ENCODE measurements around the gene TMED4.
A peak's percentile ranks its signal among the peaks of the same experiment; 100 is the strongest.

The TMED4 gene

GRCh38 chr7:44587843-44588711 lies 6.0 kb upstream of the TMED4 start:
- H3K4me3 ChIP-seq (ENCODE audit: insufficient read depth, low read depth, low read length, poor library complexity, severe bottlenecking) = no peak overlapping the region

DNA sequence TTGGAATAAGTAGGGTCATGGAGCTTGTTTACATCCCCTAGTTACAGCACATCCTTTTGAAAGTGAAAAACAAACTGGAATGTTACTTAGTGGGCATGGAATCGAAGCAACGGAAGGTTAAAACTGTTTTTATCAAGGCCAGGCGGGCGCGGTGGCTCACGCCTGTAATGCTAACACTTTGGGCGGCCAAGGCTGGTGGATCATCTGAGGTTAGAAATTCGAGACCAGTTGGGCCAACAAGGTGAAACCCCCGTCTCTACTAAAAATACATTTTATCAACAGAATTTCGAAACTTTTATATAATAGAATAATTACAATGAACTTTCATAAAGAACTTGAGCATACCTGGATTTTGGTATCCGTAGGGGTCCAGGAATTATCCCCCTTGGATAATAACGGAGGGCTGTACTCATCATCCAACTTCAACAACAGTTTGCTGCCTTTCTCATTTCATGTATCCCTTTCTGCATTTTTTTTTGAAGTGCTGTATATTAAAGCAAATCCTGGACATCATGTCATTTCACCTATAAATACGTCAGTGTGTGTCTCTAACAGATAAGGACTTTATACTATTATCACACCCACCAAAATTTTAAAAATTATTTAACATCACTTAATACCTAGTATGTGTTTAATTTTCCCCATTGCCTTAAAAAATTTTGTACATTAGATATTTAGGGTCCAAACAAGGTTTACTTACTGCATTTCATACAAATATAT lies 1.3 kb upstream of the TMED4 start:
- H3K9me3 ChIP-seq (ENCODE audit: control insufficient read depth, low read length) = no peaks in the 10 kb centered on the region
- peak overlapping the region; percentile 91 for H3K27ac ChIP-seq (ENCODE audit: insufficient read depth, low read length, poor library complexity, severe bottlenecking)
- no peak for DNase-seq
- peak overlapping the region; percentile 51 for H3K4me3 ChIP-seq (ENCODE audit: insufficient read depth, low read depth, low read length, poor library complexity, severe bottlenecking)
- peaks cover 20% of the 10 kb centered on the region for H3K36me3 ChIP-seq (ENCODE audit: control insufficient read depth, insufficient read depth, low read length)
- peaks cover 24% of the 10 kb centered on the region for H3K4me1 ChIP-seq (ENCODE audit: control insufficient read depth, insufficient read depth, low read length, poor library complexity, severe bottlenecking)
- H3K27me3 ChIP-seq (replicated peaks; ENCODE audit: control insufficient read depth, insufficient read depth, low read length, poor library complexity, severe bottlenecking) = no peaks in the 10 kb centered on the region

More at GRCh38 chr7:44587843-44588711, 6.0 kb upstream of the TMED4 start:
- H3K27me3 ChIP-seq (replicated peaks; ENCODE audit: control insufficient read depth, insufficient read depth, low read length, poor library complexity, severe bottlenecking) = no peaks in the 10 kb centered on the region
- no peaks in the 10 kb centered on the region for H3K9me3 ChIP-seq (ENCODE audit: control insufficient read depth, low read length)
- no peaks in the 10 kb centered on the region for H3K36me3 ChIP-seq (ENCODE audit: control insufficient read depth, insufficient read depth, low read length)
- DNase-seq = peak in 2 of 3 donors; percentile 26 to 45
- no peaks in the 10 kb centered on the region for H3K4me1 ChIP-seq (ENCODE audit: control insufficient read depth, insufficient read depth, low read length, poor library complexity, severe bottlenecking)
- no peak overlapping the region for H3K27ac ChIP-seq (ENCODE audit: insufficient read depth, low read length, poor library complexity, severe bottlenecking)

- Histone ChIP-seq H3K4me3 (ENCODE audit: insufficient read depth, low read depth, low read length, poor library complexity, severe bottlenecking) (peak overlapping the region; percentile 63), H3K9me3 (ENCODE audit: control insufficient read depth, low read length) (no peaks in the 10 kb centered on the region), H3K27ac (ENCODE audit: insufficient read depth, low read length, poor library complexity, severe bottlenecking) (peak overlapping the region; percentile 96), H3K36me3 (ENCODE audit: control insufficient read depth, insufficient read depth, low read length) (peaks cover 25% of the 10 kb centered on the region), H3K4me1 (ENCODE audit: control insufficient read depth, insufficient read depth, low read length, poor library complexity, severe bottlenecking) (peaks cover 24% of the 10 kb centered on the region), H3K27me3 (replicated peaks; ENCODE audit: control insufficient read depth, insufficient read depth, low read length, poor library complexity, severe bottlenecking) (no peaks in the 10 kb centered on the region)
- DNase-seq = peak; percentile 18 to 34 (median 28)
These were observed 819 bp downstream of the TMED4 start for GRCh38 chr7:44580945-44581878.

DNA sequence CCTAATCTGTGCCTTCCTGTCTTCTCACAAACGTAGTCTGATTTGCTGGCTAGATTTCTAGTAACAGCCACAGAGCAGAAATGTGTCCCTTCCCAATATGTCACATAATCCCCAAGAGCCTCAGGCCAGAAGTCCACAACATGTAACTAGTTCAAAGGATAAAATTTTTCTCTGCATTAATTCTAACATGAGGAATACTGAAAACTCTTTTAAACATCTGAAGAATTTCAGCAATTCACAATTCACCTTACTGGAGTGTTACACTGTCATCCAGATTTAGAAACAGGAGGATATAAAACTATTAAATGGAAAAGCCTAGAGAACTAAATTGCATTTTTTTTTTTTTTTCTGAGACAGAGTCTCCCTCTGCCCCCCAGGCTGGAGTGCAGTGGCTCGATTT lies 5.8 kb downstream of the TMED4 start:
- H3K9me3 ChIP-seq (ENCODE audit: control insufficient read depth, low read length) = no peaks in the 10 kb centered on the region
- no peaks in the 10 kb centered on the region for H3K27me3 ChIP-seq (replicated peaks; ENCODE audit: control insufficient read depth, insufficient read depth, low read length, poor library complexity, severe bottlenecking)
- peaks cover 39% of the 10 kb centered on the region for H3K36me3 ChIP-seq (ENCODE audit: control insufficient read depth, insufficient read depth, low read length)
- no peak overlapping the region for H3K4me3 ChIP-seq (ENCODE audit: insufficient read depth, low read depth, low read length, poor library complexity, severe bottlenecking)
- no peak overlapping the region for H3K27ac ChIP-seq (ENCODE audit: insufficient read depth, low read length, poor library complexity, severe bottlenecking)
- peaks cover 33% of the 10 kb centered on the region for H3K4me1 ChIP-seq (ENCODE audit: control insufficient read depth, insufficient read depth, low read length, poor library complexity, severe bottlenecking)
- no peak for DNase-seq

DNA sequence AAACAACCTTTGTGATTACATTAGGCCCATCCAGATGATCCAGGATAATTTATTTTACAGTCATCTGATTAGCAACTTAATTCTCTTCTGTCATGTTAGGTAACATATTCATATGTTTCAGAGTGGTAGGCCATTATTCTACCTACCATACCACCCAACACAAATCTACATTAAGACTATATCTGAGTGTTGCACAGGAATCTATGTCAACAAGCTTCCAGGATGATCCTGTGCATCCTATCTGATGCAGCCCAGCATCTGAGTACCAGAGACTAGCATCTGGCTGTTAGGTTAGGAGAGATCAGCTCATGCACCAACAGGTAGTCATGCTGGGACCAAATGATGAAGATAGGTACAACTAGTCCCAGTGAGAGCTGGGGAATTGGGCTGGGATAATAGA lies 7.0 kb downstream of the TMED4 start:
- peak overlapping the region; percentile 89 for H3K27ac ChIP-seq (ENCODE audit: insufficient read depth, low read length, poor library complexity, severe bottlenecking)
- peaks cover 22% of the 10 kb centered on the region for H3K4me1 ChIP-seq (ENCODE audit: control insufficient read depth, insufficient read depth, low read length, poor library complexity, severe bottlenecking)
- no peaks in the 10 kb centered on the region for H3K9me3 ChIP-seq (ENCODE audit: control insufficient read depth, low read length)
- DNase-seq = no peak
- H3K36me3 ChIP-seq (ENCODE audit: control insufficient read depth, insufficient read depth, low read length) = peaks cover 46% of the 10 kb centered on the region
- H3K27me3 ChIP-seq (replicated peaks; ENCODE audit: control insufficient read depth, insufficient read depth, low read length, poor library complexity, severe bottlenecking) = no peaks in the 10 kb centered on the region
- H3K4me3 ChIP-seq (ENCODE audit: insufficient read depth, low read depth, low read length, poor library complexity, severe bottlenecking) = no peak overlapping the region

DNA sequence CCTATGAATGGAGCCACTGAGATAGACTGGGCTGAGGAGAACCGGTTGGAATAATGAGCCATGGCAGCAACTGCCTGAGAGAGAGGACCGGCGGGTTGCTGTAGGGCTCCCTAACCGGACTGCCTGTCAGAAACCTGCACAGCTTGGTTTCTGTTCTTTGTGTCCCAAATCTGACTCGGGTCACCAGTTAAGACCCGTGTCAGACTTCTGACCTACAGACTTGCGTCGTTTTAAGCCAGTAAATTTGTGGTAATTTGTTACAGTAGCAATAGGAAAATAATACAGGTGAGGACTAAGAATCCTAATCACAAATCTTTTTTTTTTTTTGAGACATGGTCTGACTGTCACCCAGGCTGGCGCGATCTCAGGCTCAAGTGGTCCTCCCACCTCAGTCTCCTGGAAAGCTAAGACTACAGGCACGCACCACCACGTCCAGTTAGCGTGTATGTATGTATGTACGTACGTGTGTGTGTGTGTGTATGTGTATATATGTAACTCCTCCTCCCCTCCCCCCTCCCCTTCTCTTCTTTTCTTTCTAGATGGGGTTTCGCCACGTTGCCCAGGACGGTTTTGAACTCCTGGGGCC lies 7.7 kb downstream of the TMED4 start:
- Histone ChIP-seq H3K27me3 (replicated peaks; ENCODE audit: control insufficient read depth, insufficient read depth, low read length, poor library complexity, severe bottlenecking) (no peaks in the 10 kb centered on the region), H3K4me1 (ENCODE audit: control insufficient read depth, insufficient read depth, low read length, poor library complexity, severe bottlenecking) (peaks cover 20% of the 10 kb centered on the region), H3K27ac (ENCODE audit: insufficient read depth, low read length, poor library complexity, severe bottlenecking) (peak overlapping the region; percentile 89), H3K4me3 (ENCODE audit: insufficient read depth, low read depth, low read length, poor library complexity, severe bottlenecking) (peak overlapping the region; percentile 75), H3K36me3 (ENCODE audit: control insufficient read depth, insufficient read depth, low read length) (peaks cover 48% of the 10 kb centered on the region), H3K9me3 (ENCODE audit: control insufficient read depth, low read length) (no peaks in the 10 kb centered on the region)
- no peak for DNase-seq

- DNase-seq = peak; percentile 85 to 93 (median 86)
- peaks cover 48% of the 10 kb centered on the region for H3K36me3 ChIP-seq (ENCODE audit: control insufficient read depth, insufficient read depth, low read length)
These were observed 8.4 kb downstream of the TMED4 start, which contains the start of gene DDX56 for GRCh38 chr7:44573464-44574286. TSS of gene DDX56 (minus strand) at chr7:44573908. CDS start at chr7:44573895, 13 bp downstream.

GRCh38 chr7:44572771-44573170 lies 9.3 kb downstream of the TMED4 start:
- no peak for DNase-seq
- Histone ChIP-seq H3K4me1 (ENCODE audit: control insufficient read depth, insufficient read depth, low read length, poor library complexity, severe bottlenecking) (peaks cover 16% of the 10 kb centered on the region), H3K9me3 (ENCODE audit: control insufficient read depth, low read length) (no peaks in the 10 kb centered on the region), H3K36me3 (ENCODE audit: control insufficient read depth, insufficient read depth, low read length) (peaks cover 49% of the 10 kb centered on the region), H3K27me3 (replicated peaks; ENCODE audit: control insufficient read depth, insufficient read depth, low read length, poor library complexity, severe bottlenecking) (no peaks in the 10 kb centered on the region), H3K4me3 (ENCODE audit: insufficient read depth, low read depth, low read length, poor library complexity, severe bottlenecking) (peak overlapping the region; percentile 75), H3K27ac (ENCODE audit: insufficient read depth, low read length, poor library complexity, severe bottlenecking) (peak overlapping the region; percentile 89)

More at GRCh38 chr7:44573464-44574286, 8.4 kb downstream of the TMED4 start, which contains the start of gene DDX56:
- H3K9me3 ChIP-seq (ENCODE audit: control insufficient read depth, low read length) = no peaks in the 10 kb centered on the region
- peak within 1 kb of the TSS; percentile 89 for H3K27ac ChIP-seq (ENCODE audit: insufficient read depth, low read length, poor library complexity, severe bottlenecking)
- H3K4me1 ChIP-seq (ENCODE audit: control insufficient read depth, insufficient read depth, low read length, poor library complexity, severe bottlenecking) = peaks cover 16% of the 10 kb centered on the region
- H3K27me3 ChIP-seq (replicated peaks; ENCODE audit: control insufficient read depth, insufficient read depth, low read length, poor library complexity, severe bottlenecking) = no peaks in the 10 kb centered on the region
- peak within 1 kb of the TSS; percentile 75 for H3K4me3 ChIP-seq (ENCODE audit: insufficient read depth, low read depth, low read length, poor library complexity, severe bottlenecking)

Measured in effector memory CD4-positive, alpha-beta T cell (primary cell).